MM.1S (cell line): ENCODE data around the gene PLIN1.

Experiments used
- DNase-seq: peaks from one replicate; pipeline ENCODE4 v3.0.0-alpha.2; 2015
- H2AFZ ChIP-seq: fragments of 300-600 bp; sonication (generic); 2 replicates; pipeline ENCODE4 v1.6.0; 2016; ENCODE audit warnings: antibody characterized with exemption, low read length
- H3F3A ChIP-seq: fragments of 300-600 bp; sonication (generic); 2 replicates; pipeline ENCODE4 v1.6.1; 2016; ENCODE audit warnings: mild to moderate bottlenecking, antibody characterized with exemption, low read length, moderate library complexity, mixed read lengths; ENCODE audit not compliant: insufficient read depth
- H3K27ac ChIP-seq: fragments of 300-600 bp; sonication (generic); 2 replicates; pipeline ENCODE4 v1.5.1; 2016; ENCODE audit warnings: mild to moderate bottlenecking, low read length
- H3K27me3 ChIP-seq: fragments of 300-600 bp; sonication (generic); replicated peaks from 2 replicates; pipeline ENCODE4 v1.6.0; 2016; ENCODE audit warnings: low read length; ENCODE audit not compliant: insufficient read depth
- H3K36me3 ChIP-seq: fragments of 300-600 bp; sonication (generic); replicated peaks from 2 replicates; pipeline ENCODE4 v1.6.1; 2016; ENCODE audit warnings: mild to moderate bottlenecking, low read length, mixed read lengths; ENCODE audit not compliant: insufficient read depth
- H3K4me1 ChIP-seq: fragments of 300-600 bp; sonication (generic); 2 replicates; pipeline ENCODE4 v1.6.1; 2016; ENCODE audit warnings: low read length, mixed read lengths
- H3K4me2 ChIP-seq: fragments of 300-600 bp; sonication (generic); 2 replicates; pipeline ENCODE4 v1.6.0; 2016; ENCODE audit warnings: low read depth, low read length
- H3K4me3 ChIP-seq: fragments of 300-600 bp; sonication (generic); 2 replicates; pipeline ENCODE4 v1.5.1; 2016; ENCODE audit warnings: low read length, mixed read lengths
- H3K79me2 ChIP-seq: fragments of 300-600 bp; sonication (generic); 2 replicates; pipeline ENCODE4 v1.6.1; 2016; ENCODE audit warnings: mixed run types, low read length, mixed read lengths
- H3K9ac ChIP-seq: fragments of 300-600 bp; sonication (generic); 2 replicates; pipeline ENCODE4 v1.6.1; 2016; ENCODE audit warnings: low read length, mixed read lengths
- H3K9me2 ChIP-seq: fragments of 300-600 bp; sonication (generic); replicated peaks from 2 replicates; pipeline ENCODE4 v1.6.1; 2016; ENCODE audit warnings: mild to moderate bottlenecking, low read length, mixed read lengths; ENCODE audit not compliant: insufficient read depth
- H3K9me3 ChIP-seq: fragments of 300-600 bp; sonication (generic); replicated peaks from 2 replicates; pipeline ENCODE4 v1.6.1; 2016; ENCODE audit warnings: mild to moderate bottlenecking, low read length, mixed read lengths; ENCODE audit not compliant: insufficient read depth
- H4K20me1 ChIP-seq: fragments of 300-600 bp; sonication (generic); 2 replicates; pipeline ENCODE4 v1.6.1; 2016; ENCODE audit warnings: mild to moderate bottlenecking, low read length, moderate library complexity, mixed read lengths; ENCODE audit not compliant: insufficient read depth
- CTCF ChIP-seq: fragments of 300-600 bp; sonication (generic); IDR thresholded peaks from 2 replicates; pipeline ENCODE4 v1.5.1; 2016; ENCODE audit warnings: antibody characterized with exemption, low read length, mixed read lengths
- EZH2 ChIP-seq: fragments of 300-600 bp; sonication (generic); optimal IDR thresholded peaks from 2 replicates; pipeline ENCODE3; 2017; ENCODE audit warnings: low read depth, mild to moderate bottlenecking, antibody characterized with exemption, low read length, mixed read lengths
- EZH2phosphoT487 ChIP-seq: fragments of 300-600 bp; sonication (generic); IDR thresholded peaks from 2 replicates; pipeline ENCODE4 v1.6.1; 2018; ENCODE audit warnings: antibody characterized with exemption, low read length

Gene PLIN1

DNA sequence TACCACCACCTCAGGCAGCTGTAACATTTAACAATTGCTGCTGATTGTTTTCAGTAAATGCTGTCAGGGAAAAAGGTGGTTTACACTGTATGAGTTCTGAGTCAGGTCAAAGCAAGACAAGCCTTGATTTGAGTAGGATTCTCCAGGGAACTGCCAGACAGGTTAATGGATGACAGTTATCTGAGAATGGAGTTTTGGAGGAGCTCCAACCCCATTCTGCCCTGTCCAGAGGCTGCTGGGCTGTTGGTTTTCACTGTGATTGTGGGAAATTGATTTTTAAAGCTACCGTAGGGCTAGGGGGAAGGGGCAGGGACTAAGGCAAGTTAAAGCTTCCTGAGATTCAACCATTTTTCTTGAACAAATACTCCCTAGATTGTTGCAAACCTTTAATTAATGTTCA lies 64.0 kb downstream of the PLIN1 start:
- H3K36me3 ChIP-seq = peaks cover 11% of the 10 kb centered on the region
- no peak for DNase-seq
- H3K4me2 ChIP-seq = no peak overlapping the region

More for the DNA sequence above, 64.0 kb downstream of the PLIN1 start:
- Histone ChIP-seq H3K9ac (no peak overlapping the region), H3K27me3 (no peaks in the 10 kb centered on the region), H3K79me2 (no peaks in the 10 kb centered on the region), H3K9me2 (no peaks in the 10 kb centered on the region), H2AFZ (no peak overlapping the region), H4K20me1 (no peaks in the 10 kb centered on the region), H3K4me1 (no peaks in the 10 kb centered on the region), H3K4me3 (no peak overlapping the region), H3F3A (no peaks in the 10 kb centered on the region), H3K9me3 (no peaks in the 10 kb centered on the region), H3K27ac (no peak overlapping the region)
- no peak for TF ChIP-seq EZH2
- TF ChIP-seq EZH2phosphoT487 = no peak
- no peak for TF ChIP-seq CTCF
